HG03575 (cell line): ENCODE data around the gene GRM1.

Experiments
- ATAC-seq: cut with Tn5 transposase; IDR thresholded peaks from one replicate; pipeline ENCODE4 v1.9.1; 2021; ENCODE audit not compliant: unreplicated experiment, insufficient number of reproducible peaks, low FRiP score; ENCODE audit errors: extremely low read depth

The GRM1 gene

GRCh38 chr6:146028851-146029572, at the start of gene GRM1:
GRM1 (plus strand) TSS chr6:146029062; CDS start chr6:146029518, 456 bp downstream.
- ATAC-seq: no peak

- no peak for ATAC-seq
These were observed 19.5 kb upstream of the GRM1 start for GRCh38 chr6:146009338-146009737.

GRCh38 chr6:146014233-146014632, 14.6 kb upstream of the GRM1 start:
- ATAC-seq: no peak

GRCh38 chr6:146017672-146018071, 11.2 kb upstream of the GRM1 start:
- no peak for ATAC-seq

- no peak for ATAC-seq
These were observed 2.0 kb upstream of the GRM1 start for GRCh38 chr6:146026873-146027272.

- ATAC-seq: no peak
These were observed 1.1 kb upstream of the GRM1 start for GRCh38 chr6:146027586-146028251.

GRCh38 chr6:146028252-146028795, 538 bp upstream of the GRM1 start:
- ATAC-seq: no peak

- no peak for ATAC-seq
These were observed 817 bp downstream of the GRM1 start for GRCh38 chr6:146029573-146030184.

GRCh38 chr6:146032387-146032786, 3.5 kb downstream of the GRM1 start:
- ATAC-seq: no peak

GRCh38 chr6:146040360-146040759, 11.5 kb downstream of the GRM1 start:
- ATAC-seq: no peak

- ATAC-seq: no peak
These were observed 12.4 kb downstream of the GRM1 start for GRCh38 chr6:146041282-146041681.

- ATAC-seq: no peak
These were observed 18.5 kb downstream of the GRM1 start for GRCh38 chr6:146047371-146047770.

- no peak for ATAC-seq
These were observed 21.3 kb downstream of the GRM1 start for GRCh38 chr6:146050168-146050567.

- ATAC-seq: no peak
These were observed 27.6 kb downstream of the GRM1 start for GRCh38 chr6:146056506-146056905.

- ATAC-seq: no peak
These were observed 36.8 kb downstream of the GRM1 start for GRCh38 chr6:146065690-146066089.

- no peak for ATAC-seq
These were observed 37.6 kb downstream of the GRM1 start for GRCh38 chr6:146066506-146066905.

- ATAC-seq: no peak
These were observed 42.9 kb downstream of the GRM1 start for GRCh38 chr6:146071781-146072180.

- ATAC-seq: no peak
These were observed 49.1 kb downstream of the GRM1 start for GRCh38 chr6:146077992-146078391.

GRCh38 chr6:146087386-146087785, 58.5 kb downstream of the GRM1 start:
- no peak for ATAC-seq

- no peak for ATAC-seq
These were observed 61.6 kb downstream of the GRM1 start for GRCh38 chr6:146090474-146090873.
